ENCODE results near the gene NAV2.

NAV2 gene

DNA sequence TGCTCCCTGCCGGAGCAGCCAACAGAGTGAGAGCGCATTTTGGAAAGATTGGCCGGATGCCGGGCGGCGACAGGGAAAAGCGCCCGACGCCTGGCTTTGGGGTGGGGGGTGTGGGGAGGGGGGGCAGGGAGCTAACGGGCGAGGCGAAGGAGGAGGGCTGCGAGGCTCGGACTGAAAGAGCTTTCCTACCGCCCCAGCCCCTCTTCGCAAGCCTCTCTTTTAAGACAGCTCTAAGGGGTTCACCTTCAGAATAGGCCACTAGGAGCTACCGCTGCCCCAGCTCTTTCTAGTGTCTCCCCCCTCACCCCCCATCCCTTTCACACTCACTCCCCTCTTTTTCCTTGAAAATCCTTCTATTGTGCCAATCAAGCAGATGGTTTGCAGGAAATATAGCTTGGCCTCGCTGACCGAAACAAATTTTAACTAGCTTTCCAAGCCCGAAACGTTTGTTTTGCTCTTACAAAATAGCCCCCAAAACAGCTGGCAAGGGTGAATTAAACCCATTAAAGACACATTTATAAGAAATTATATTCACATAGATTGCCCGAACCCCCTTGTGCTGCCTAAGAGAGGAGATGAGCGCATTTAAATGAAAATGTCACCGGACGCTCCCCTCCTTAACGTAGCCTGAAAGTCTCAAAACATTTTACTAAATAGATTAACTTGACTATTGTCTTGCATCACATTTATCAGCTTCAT lies 451.3 kb downstream of the NAV2 start:
- no peak overlapping the region for H3K9ac ChIP-seq (ENCODE audit: low read depth in 1 of 2, low read length in 2 of 2)
- H3K27ac ChIP-seq (ENCODE audit: low read depth in 2 of 2, low read length in 2 of 2) = no peak overlapping the region
- no peaks in the 10 kb centered on the region for H3K9me3 ChIP-seq (ENCODE audit: control insufficient read depth in 2 of 2, low read length in 2 of 2)
- H3K27me3 ChIP-seq (ENCODE audit: control insufficient read depth in 2 of 2, insufficient read depth in 2 of 2, low read length in 2 of 2) = peaks cover 52 to 53% of the 10 kb centered on the region in 2 donors
- H3K4me1 ChIP-seq (ENCODE audit: control insufficient read depth in 2 of 2, insufficient read depth in 2 of 2, low read length in 2 of 2) = peaks cover 0 to 3% of the 10 kb centered on the region in 2 donors
- H3K4me3 ChIP-seq (ENCODE audit: low read length in 2 of 2) = no peak overlapping the region
- H3K36me3 ChIP-seq (ENCODE audit: control insufficient read depth in 2 of 2, insufficient read depth in 2 of 2, low read length in 2 of 2) = no peaks in the 10 kb centered on the region

All from mucosa of rectum (tissue), 2 donors.